ENCODE measurements around the gene FYTTD1. TPM values are rescaled to one million over a fixed set of nuclear protein-coding genes. Genes with fewer than 3 reads are reported as not detected.
A peak's percentile ranks its signal among the peaks of the same experiment; 100 is the strongest.

The FYTTD1 gene
- total RNA-seq, 3 donors from 2014 or later = 25.1 to 67.2 (median 30.6) TPM

GRCh38 chr3:197734667-197735318 lies 14.9 kb upstream of the FYTTD1 start:
- Histone ChIP-seq H3K4me1 (ENCODE audit: low read depth) (peaks cover 9% of the 10 kb centered on the region), H3K9me3 (no peaks in the 10 kb centered on the region), H3K4me3 (no peak overlapping the region), H3K36me3 (ENCODE audit: low read depth) (no peaks in the 10 kb centered on the region)
- DNase-seq = peak in 1 of 3 donors; percentile 15
- TF ChIP-seq CTCF (IDR thresholded peaks at IDR 0.05) = no peak
- intact Hi-C loops (cut with DNase I, micrococcal nuclease) = no loop called here
- ATAC-seq = no peak

- no peaks in the 10 kb centered on the region for H3K9me3 ChIP-seq
- H3K36me3 ChIP-seq (ENCODE audit: low read depth) = no peaks in the 10 kb centered on the region
- H3K4me3 ChIP-seq = peak overlapping the region; percentile 87
- DNase-seq = peak; percentile 53 to 65 (median 54)
- intact Hi-C loops (cut with DNase I, micrococcal nuclease) = no loop called here
- ATAC-seq = peak; percentile 37
- H3K4me1 ChIP-seq (ENCODE audit: low read depth) = peaks cover 9% of the 10 kb centered on the region
- no peak for TF ChIP-seq CTCF (IDR thresholded peaks at IDR 0.05)
These were observed 13.6 kb upstream of the FYTTD1 start for GRCh38 chr3:197736010-197736490.

- Histone ChIP-seq H3K4me1 (ENCODE audit: low read depth) (peaks cover 9% of the 10 kb centered on the region), H3K36me3 (ENCODE audit: low read depth) (no peaks in the 10 kb centered on the region), H3K4me3 (peak within 1 kb of the TSS; percentile 87), H3K9me3 (no peaks in the 10 kb centered on the region)
- no peak for TF ChIP-seq CTCF (IDR thresholded peaks at IDR 0.05)
- DNase-seq (peak; percentile 94 to 98 (median 96)), ATAC-seq (peak; percentile 98)
- intact Hi-C loops (cut with DNase I, micrococcal nuclease) = no loop called here
These were observed 13.0 kb upstream of the FYTTD1 start, which contains the start of gene RUBCN for GRCh38 chr3:197736491-197737318. Gene RUBCN, minus strand, starts transcription at chr3:197736904. Its CDS starts 185 bp downstream, at chr3:197736719.

GRCh38 chr3:197737319-197737649 lies 12.4 kb upstream of the FYTTD1 start:
- no peaks in the 10 kb centered on the region for H3K9me3 ChIP-seq
- peaks cover 9% of the 10 kb centered on the region for H3K4me1 ChIP-seq (ENCODE audit: low read depth)
- no peaks in the 10 kb centered on the region for H3K36me3 ChIP-seq (ENCODE audit: low read depth)
- no peak for TF ChIP-seq CTCF (IDR thresholded peaks at IDR 0.05)
- DNase-seq = no peak
- intact Hi-C loops (cut with DNase I, micrococcal nuclease) = no loop called here
- peak; percentile 31 for ATAC-seq
- H3K4me3 ChIP-seq = peak overlapping the region; percentile 87

GRCh38 chr3:197737749-197738462 lies 11.8 kb upstream of the FYTTD1 start:
- Histone ChIP-seq H3K36me3 (ENCODE audit: low read depth) (no peaks in the 10 kb centered on the region), H3K9me3 (no peaks in the 10 kb centered on the region), H3K4me3 (no peak overlapping the region), H3K4me1 (ENCODE audit: low read depth) (peaks cover 9% of the 10 kb centered on the region)
- intact Hi-C loops (cut with DNase I, micrococcal nuclease) = no loop called here
- no peak for TF ChIP-seq CTCF (IDR thresholded peaks at IDR 0.05)
- DNase-seq (no peak), ATAC-seq (no peak)

Measured in mucosa of descending colon (tissue), 3 donors.